CD4-positive, alpha-beta memory T cell (primary cell): ENCODE data around the gene ZNF24. TPM values are rescaled to one million over a fixed set of nuclear protein-coding genes. Genes with fewer than 3 reads are reported as not detected.

Experiments
- CTCF ChIA-PET: fragments of 350-600 bp; sonication (Branson Sonifier 250); formaldehyde crosslinking; loops from one replicate; lab custom pipeline; 2021; ENCODE audit warnings: inconsistent platforms; ENCODE audit not compliant: partially characterized antibody; lab: Charles Lee
- POLR2A ChIA-PET: fragments of 350-600 bp; sonication (Branson Sonifier 250); formaldehyde crosslinking; loops from one replicate; lab custom pipeline; 2021; ENCODE audit not compliant: partially characterized antibody; lab: Charles Lee
- DNase-seq, 5 donors: peaks; one replicate each; pipeline versions ENCODE4 v3.0.0 to v3.0.0-alpha.2; 2020 to 2022; ENCODE audit warnings: mixed read lengths in 1 of 5
- H3K27ac ChIP-seq: one replicate; pipeline ENCODE4 v1.7.0; 2013; ENCODE audit warnings: low read depth, low read length
- H3K27me3 ChIP-seq: 2 replicates; pipeline ENCODE4 v1.7.0; 2013; ENCODE audit warnings: mild to moderate bottlenecking, low read length, moderate library complexity; ENCODE audit not compliant: insufficient read depth
- H3K36me3 ChIP-seq: 2 replicates; pipeline ENCODE4 v1.7.0; 2013; ENCODE audit warnings: mild to moderate bottlenecking, low read length, moderate library complexity; ENCODE audit not compliant: insufficient read depth
- H3K4me1 ChIP-seq: 2 replicates; pipeline ENCODE4 v1.7.0; 2013; ENCODE audit warnings: mild to moderate bottlenecking, low read length, moderate library complexity; ENCODE audit not compliant: insufficient read depth
- H3K4me3 ChIP-seq, 2 donors: one replicate each; pipeline ENCODE4 v1.7.0; 2013; ENCODE audit warnings: low read length in 2 of 2, mild to moderate bottlenecking in 1 of 2
- H3K9me3 ChIP-seq, 2 donors: one replicate each; pipeline ENCODE4 v1.7.0; 2013; ENCODE audit warnings: low read length in 2 of 2, control low read depth in 1 of 2; ENCODE audit not compliant: control insufficient read depth in 1 of 2
- H3K27ac Mint-ChIP-seq, 7 donors: one replicate each; pipeline ENCODE4 v1.8.0; 2020 to 2021; ENCODE audit warnings: mixed read lengths in 7 of 7, mild to moderate bottlenecking in 6 of 7, inconsistent platforms in 3 of 7, moderate library complexity in 3 of 7
- H3K27me3 Mint-ChIP-seq, 2 donors: one replicate each; pipeline ENCODE4 v1.8.0; 2020 to 2021; ENCODE audit warnings: mixed read lengths in 2 of 2
- H3K36me3 Mint-ChIP-seq, 2 donors: one replicate each; pipeline ENCODE4 v1.8.0; 2020 to 2021; ENCODE audit warnings: mixed read lengths in 2 of 2, inconsistent platforms in 1 of 2, mild to moderate bottlenecking in 1 of 2
- H3K4me1 Mint-ChIP-seq, 4 donors: one replicate each; pipeline ENCODE4 v1.8.0; 2020 to 2021; ENCODE audit warnings: mixed read lengths in 4 of 4, mild to moderate bottlenecking in 1 of 4
- H3K4me3 Mint-ChIP-seq, 8 donors: one replicate each; pipeline ENCODE4 v1.8.0; 2020 to 2021; ENCODE audit warnings: mixed read lengths in 8 of 8, mild to moderate bottlenecking in 7 of 8, moderate library complexity in 6 of 8, inconsistent platforms in 3 of 8
- H3K9me3 Mint-ChIP-seq, 8 donors: one replicate each; pipeline ENCODE4 v1.8.0; 2020 to 2021; ENCODE audit warnings: mixed read lengths in 8 of 8, mild to moderate bottlenecking in 5 of 8, inconsistent platforms in 3 of 8, moderate library complexity in 1 of 8
- intact Hi-C: fragments of 100-400 bp; cut with micrococcal nuclease; formaldehyde crosslinking; loops from one replicate; pipeline ENCODE4 v1.15.1; 2023
- polyA plus RNA-seq, 2 donors: library from polyadenylated mRNA; unstranded; fragments of 300-500 nt; fragmentation: Illumina TruSeq; gene quantifications; one replicate each; pipeline ENCODE4 v1.2.3, GENCODE V29; 2021
- total RNA-seq, 2 experiments: library from RNA; stranded (reverse); gene quantifications; one replicate each; pipeline ENCODE4 v1.2.3, GENCODE V29; 2021

ZNF24 gene
- total RNA-seq (10 to 100 TPM; 89.1 to 90.5 TPM), polyA plus RNA-seq (10 to 100 TPM; 67.9 to 76.1 TPM)

GRCh38 chr18:35343936-35344735 is at the start of gene ZNF24:
ZNF24 (minus strand) TSS chr18:35344420; CDS start chr18:35340650, 3,770 bp downstream.
- Histone ChIP-seq H3K27ac (peak within 1 kb of the TSS; percentile 99), H3K4me3 (peak within 1 kb of the TSS; percentile 87 to 96), H3K36me3 (peaks cover 15% of the 10 kb centered on the region), H3K4me1 (peaks cover 45% of the 10 kb centered on the region), H3K9me3 (no peaks in the 10 kb centered on the region), H3K27me3 (no peaks in the 10 kb centered on the region)
- no peaks in the 10 kb centered on the region for H3K9me3 Mint-ChIP-seq
- DNase-seq: peak; percentile 89 to 95 (median 89)
- H3K4me3 Mint-ChIP-seq: peak within 1 kb of the TSS; percentile 94 to 99 (median 98)
- peaks cover 32 to 58% (median 44%) of the 10 kb centered on the region in 4 donors for H3K4me1 Mint-ChIP-seq
- POLR2A ChIA-PET: interaction anchor here (0.8 to 2.6 kb wide), 15 partner anchors 10 to 628 kb away, joined by 3 to 29 read pairs (median 6); partner anchors contain the start of genes GALNT1, INO80C, RMP24 and ZNF397
- H3K27me3 Mint-ChIP-seq: no peaks in the 10 kb centered on the region
- CTCF ChIA-PET: interaction anchor here (1.0 to 2.4 kb wide), 8 partner anchors 10 to 317 kb away, joined by 4 to 11 read pairs (median 6); partner anchors contain the start of gene ZNF397
- H3K27ac Mint-ChIP-seq: peak within 1 kb of the TSS; percentile 96 to 99 (median 98)
- intact Hi-C loops: loop anchor here (1.0 to 5.0 kb wide), 12 partner anchors 11 to 723 kb away; partner anchors contain the start of genes INO80C, MAPRE2, RMP24 and RPRD1A
- peaks cover 15 to 35% of the 10 kb centered on the region in 2 donors for H3K36me3 Mint-ChIP-seq

- Histone ChIP-seq H3K27me3 (peaks cover 1% of the 10 kb centered on the region), H3K36me3 (no peaks in the 10 kb centered on the region), H3K4me3 (no peak overlapping the region), H3K4me1 (no peaks in the 10 kb centered on the region), H3K27ac (no peak overlapping the region), H3K9me3 (no peaks in the 10 kb centered on the region)
- ChIA-PET CTCF (no interaction called here), POLR2A (no interaction called here)
- no peaks in the 10 kb centered on the region for H3K36me3 Mint-ChIP-seq
- H3K9me3 Mint-ChIP-seq: peaks cover 0 to 4% (median 0%) of the 10 kb centered on the region in 8 donors
- no peaks in the 10 kb centered on the region for H3K4me1 Mint-ChIP-seq
- no peak overlapping the region for H3K27ac Mint-ChIP-seq
- no peak overlapping the region for H3K4me3 Mint-ChIP-seq
- DNase-seq: no peak
- H3K27me3 Mint-ChIP-seq: peaks cover 11 to 25% of the 10 kb centered on the region in 2 donors
- intact Hi-C loops: no loop called here
These were observed 49.5 kb upstream of the ZNF24 start for GRCh38 chr18:35393716-35394115.

GRCh38 chr18:35392375-35392774 is 48.2 kb upstream of the ZNF24 start:
- H3K36me3 ChIP-seq: no peaks in the 10 kb centered on the region
- H3K27me3 Mint-ChIP-seq: peaks cover 7 to 29% of the 10 kb centered on the region in 2 donors
- intact Hi-C loops: no loop called here
- no peaks in the 10 kb centered on the region for H3K9me3 ChIP-seq
- ChIA-PET POLR2A (no interaction called here), CTCF (interaction anchor here (1.0 kb wide), 1 partner anchor 15 kb away, joined by 3 read pairs; no protein-coding TSS in a partner anchor)
- no peak overlapping the region for H3K4me3 ChIP-seq
- no peaks in the 10 kb centered on the region for H3K4me1 Mint-ChIP-seq
- no peaks in the 10 kb centered on the region for H3K36me3 Mint-ChIP-seq
- no peaks in the 10 kb centered on the region for H3K4me1 ChIP-seq
- no peak overlapping the region for H3K27ac Mint-ChIP-seq
- peaks cover 0 to 4% (median 0%) of the 10 kb centered on the region in 8 donors for H3K9me3 Mint-ChIP-seq
- H3K27ac ChIP-seq: no peak overlapping the region
- DNase-seq: no peak
- H3K4me3 Mint-ChIP-seq: no peak overlapping the region
- peaks cover 5% of the 10 kb centered on the region for H3K27me3 ChIP-seq

- H3K27ac ChIP-seq: no peak overlapping the region
- intact Hi-C loops: no loop called here
- Mint-ChIP-seq H3K4me1 (peaks cover 0 to 4% (median 2%) of the 10 kb centered on the region in 4 donors), H3K9me3 (peaks cover 0 to 4% (median 0%) of the 10 kb centered on the region in 8 donors), H3K36me3 (no peaks in the 10 kb centered on the region), H3K27me3 (peaks cover 5 to 31% of the 10 kb centered on the region in 2 donors), H3K27ac (no peak overlapping the region), H3K4me3 (no peak overlapping the region)
- no peak overlapping the region for H3K4me3 ChIP-seq
- ChIA-PET CTCF (interaction anchor here (0.7 kb wide), 1 partner anchor 12 kb away, joined by 3 read pairs; no protein-coding TSS in a partner anchor), POLR2A (no interaction called here)
- peaks cover 5% of the 10 kb centered on the region for H3K4me1 ChIP-seq
- no peaks in the 10 kb centered on the region for H3K36me3 ChIP-seq
- H3K9me3 ChIP-seq: no peaks in the 10 kb centered on the region
- DNase-seq: no peak
- H3K27me3 ChIP-seq: peaks cover 5% of the 10 kb centered on the region
These were observed 46.9 kb upstream of the ZNF24 start for GRCh38 chr18:35390951-35391700.

GRCh38 chr18:35389095-35389618 is 44.9 kb upstream of the ZNF24 start:
- CTCF ChIA-PET: no interaction called here
- Histone ChIP-seq H3K4me3 (no peak overlapping the region), H3K4me1 (peaks cover 5% of the 10 kb centered on the region), H3K9me3 (no peaks in the 10 kb centered on the region), H3K27ac (no peak overlapping the region), H3K27me3 (peaks cover 5% of the 10 kb centered on the region), H3K36me3 (no peaks in the 10 kb centered on the region)
- Mint-ChIP-seq H3K27ac (no peak overlapping the region), H3K27me3 (peaks cover 5 to 27% of the 10 kb centered on the region in 2 donors), H3K36me3 (no peaks in the 10 kb centered on the region), H3K4me1 (peaks cover 0 to 4% (median 2%) of the 10 kb centered on the region in 4 donors), H3K9me3 (peaks cover 0 to 4% (median 0%) of the 10 kb centered on the region in 8 donors), H3K4me3 (no peak overlapping the region)
- intact Hi-C loops: no loop called here
- no peak for DNase-seq
- POLR2A ChIA-PET: no interaction called here

- H3K9me3 Mint-ChIP-seq: peaks cover 0 to 2% (median 0%) of the 10 kb centered on the region in 8 donors
These were observed 42.9 kb upstream of the ZNF24 start for GRCh38 chr18:35387152-35387571.

More at GRCh38 chr18:35387152-35387571, 42.9 kb upstream of the ZNF24 start:
- CTCF ChIA-PET: interaction anchor here (0.9 to 5.9 kb wide), 27 partner anchors 8 to 584 kb away, joined by 3 to 50 read pairs (median 5); partner anchors contain the start of genes ZNF24 and ZNF396
- peaks cover 0 to 4% (median 2%) of the 10 kb centered on the region in 4 donors for H3K4me1 Mint-ChIP-seq
- intact Hi-C loops: loop anchor here (1.0 to 2.0 kb wide), 2 partner anchors 156 to 360 kb away; no protein-coding TSS in a partner anchor
- H3K27ac Mint-ChIP-seq: no peak overlapping the region
- no peak overlapping the region for H3K4me3 Mint-ChIP-seq
- Histone ChIP-seq H3K27me3 (peaks cover 5% of the 10 kb centered on the region), H3K36me3 (no peaks in the 10 kb centered on the region), H3K27ac (no peak overlapping the region), H3K4me1 (peaks cover 5% of the 10 kb centered on the region), H3K4me3 (no peak overlapping the region), H3K9me3 (no peaks in the 10 kb centered on the region)
- POLR2A ChIA-PET: interaction anchor here (1.5 kb wide), 1 partner anchor 43 kb away, joined by 5 read pairs; the partner anchor contains the start of gene ZNF24
- H3K36me3 Mint-ChIP-seq: no peaks in the 10 kb centered on the region
- no peak for DNase-seq
- H3K27me3 Mint-ChIP-seq: peaks cover 8 to 25% of the 10 kb centered on the region in 2 donors
